ENCODE measurements around the gene RBSN. TPM values are rescaled to one million over a fixed set of nuclear protein-coding genes. Genes with fewer than 3 reads are reported as not detected.
A peak's percentile ranks its signal among the peaks of the same experiment; 100 is the strongest.

Gene RBSN
- total and polyA plus RNA-seq, 9 donors, result 13.5 to 36.5 (median 31.1) TPM

DNA sequence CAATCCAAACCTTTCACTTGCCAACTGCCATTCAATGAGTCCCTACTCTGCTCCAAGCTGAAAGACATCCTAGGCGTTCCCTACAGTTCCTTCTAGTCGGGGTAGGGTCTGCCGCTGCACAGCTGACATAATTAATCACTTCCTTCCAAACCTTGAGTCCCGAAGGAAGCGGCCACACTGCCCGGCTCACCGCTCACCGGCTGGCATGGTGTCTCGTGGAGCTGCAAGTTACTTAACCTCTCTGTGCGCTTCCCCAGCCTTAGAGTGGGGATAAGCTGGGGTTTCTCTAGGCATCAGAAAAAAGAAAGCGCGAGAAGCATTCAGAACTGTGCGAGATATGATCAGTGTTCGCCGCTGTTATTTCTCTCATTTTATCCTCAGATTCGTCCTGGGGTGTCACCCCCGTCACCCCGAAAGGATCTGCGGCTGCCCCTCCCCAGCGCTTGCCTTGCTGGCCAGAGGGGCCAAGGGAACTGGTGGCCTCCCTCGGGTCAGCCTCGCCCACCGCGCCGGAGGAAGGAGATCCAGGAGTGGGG lies 34.6 kb downstream of the RBSN start:
- 1 to 2% (median 2%) methylated on average over 25 of the region's 25 CpGs for WGBS, 3 donors
- Histone ChIP-seq H3K36me3 (no peaks in the 10 kb centered on the region), H3K4me1 (ENCODE audit: insufficient read depth) (peaks cover 2% of the 10 kb centered on the region), H3K27ac (peak overlapping the region; percentile 47 to 78), H3K27me3 (no peaks in the 10 kb centered on the region), H3K4me3 (peak overlapping the region; percentile 89), H3K9me3 (no peaks in the 10 kb centered on the region)
- intact Hi-C loops (cut with DNase I), result no loop called here
- no peak for TF ChIP-seq EP300 (IDR thresholded peaks at IDR 0.05)
- TF ChIP-seq POLR2A (IDR thresholded peaks at IDR 0.05), result no peak
- TF ChIP-seq, protein P1, sequence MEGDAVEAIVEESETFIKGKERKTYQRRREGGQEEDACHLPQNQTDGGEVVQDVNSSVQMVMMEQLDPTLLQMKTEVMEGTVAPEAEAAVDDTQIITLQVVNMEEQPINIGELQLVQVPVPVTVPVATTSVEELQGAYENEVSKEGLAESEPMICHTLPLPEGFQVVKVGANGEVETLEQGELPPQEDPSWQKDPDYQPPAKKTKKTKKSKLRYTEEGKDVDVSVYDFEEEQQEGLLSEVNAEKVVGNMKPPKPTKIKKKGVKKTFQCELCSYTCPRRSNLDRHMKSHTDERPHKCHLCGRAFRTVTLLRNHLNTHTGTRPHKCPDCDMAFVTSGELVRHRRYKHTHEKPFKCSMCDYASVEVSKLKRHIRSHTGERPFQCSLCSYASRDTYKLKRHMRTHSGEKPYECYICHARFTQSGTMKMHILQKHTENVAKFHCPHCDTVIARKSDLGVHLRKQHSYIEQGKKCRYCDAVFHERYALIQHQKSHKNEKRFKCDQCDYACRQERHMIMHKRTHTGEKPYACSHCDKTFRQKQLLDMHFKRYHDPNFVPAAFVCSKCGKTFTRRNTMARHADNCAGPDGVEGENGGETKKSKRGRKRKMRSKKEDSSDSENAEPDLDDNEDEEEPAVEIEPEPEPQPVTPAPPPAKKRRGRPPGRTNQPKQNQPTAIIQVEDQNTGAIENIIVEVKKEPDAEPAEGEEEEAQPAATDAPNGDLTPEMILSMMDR (IDR thresholded peaks at IDR 0.05), result no peak
- DNase-seq, result peak in 1 of 5 donors; percentile 35

DNA sequence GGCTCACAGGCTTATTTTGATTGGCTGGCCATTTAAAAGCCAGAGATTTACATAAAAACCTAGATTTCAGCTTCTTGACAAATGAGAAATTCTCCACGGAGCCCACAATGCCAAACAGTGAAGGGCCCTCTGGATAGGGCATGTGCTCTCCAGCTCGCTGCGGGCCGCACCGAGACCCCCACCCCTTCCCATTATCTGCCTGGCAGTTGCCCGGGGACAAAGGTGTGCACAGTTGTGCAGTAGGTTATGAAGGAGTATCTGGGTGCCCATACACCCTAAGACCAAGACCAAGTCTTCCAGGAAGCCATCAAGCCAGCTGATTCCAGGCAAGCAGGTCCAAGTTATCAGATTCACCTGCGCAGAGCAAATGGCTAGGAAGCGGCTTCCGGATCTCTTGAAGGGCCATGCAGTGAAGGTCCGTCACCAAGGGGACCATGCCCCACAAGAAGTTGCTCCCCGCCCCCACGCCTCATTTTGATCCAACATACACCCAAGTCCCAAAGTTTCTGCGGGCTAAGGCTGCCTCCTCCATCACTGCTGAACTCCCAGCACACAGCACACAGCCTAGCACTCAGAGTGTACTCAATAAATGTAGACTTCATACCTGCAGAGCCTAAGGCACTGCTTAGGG lies 35.2 kb downstream of the RBSN start:
- Histone ChIP-seq H3K27ac (no peak overlapping the region), H3K4me1 (ENCODE audit: insufficient read depth) (peaks cover 2% of the 10 kb centered on the region)
- TF ChIP-seq, protein P1 (IDR thresholded peaks at IDR 0.05), result no peak
- TF ChIP-seq EP300 (IDR thresholded peaks at IDR 0.05), result no peak
- TF ChIP-seq POLR2A (IDR thresholded peaks at IDR 0.05), result no peak

DNA sequence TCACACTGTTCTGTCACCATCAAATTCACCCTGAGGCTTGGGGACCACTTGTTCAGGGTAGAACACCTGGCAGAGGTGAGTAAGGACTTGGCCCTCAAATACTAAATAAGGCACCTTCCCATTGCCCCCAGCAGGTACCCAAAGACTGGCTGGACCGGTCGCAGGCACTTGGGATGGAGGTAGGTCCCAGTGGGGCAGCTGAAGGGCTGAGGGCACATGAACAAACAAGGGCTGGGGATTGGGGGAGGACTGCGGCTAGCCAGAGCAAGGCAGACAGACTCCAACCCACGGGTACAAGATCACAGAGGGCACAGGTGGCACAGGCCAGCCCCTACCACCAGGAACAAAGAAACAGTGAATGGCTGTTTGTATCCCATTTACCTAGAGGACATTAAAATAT lies 35.7 kb downstream of the RBSN start:
- intact Hi-C loops (cut with DNase I), result no loop called here
- Histone ChIP-seq H3K4me1 (ENCODE audit: insufficient read depth) (peaks cover 2% of the 10 kb centered on the region), H3K4me3 (no peak overlapping the region), H3K9me3 (no peaks in the 10 kb centered on the region), H3K27me3 (no peaks in the 10 kb centered on the region), H3K36me3 (no peaks in the 10 kb centered on the region), H3K27ac (no peak overlapping the region)
- WGBS, 3 donors, result 83 to 89% (median 85%) methylated on average over 4 of the region's 4 CpGs
- no peak for TF ChIP-seq EP300 (IDR thresholded peaks at IDR 0.05)
- no peak for TF ChIP-seq POLR2A (IDR thresholded peaks at IDR 0.05)
- TF ChIP-seq, protein P1 (IDR thresholded peaks at IDR 0.05), result no peak
- DNase-seq, result no peak

More for the DNA sequence above, 35.2 kb downstream of the RBSN start:
- 78 to 84% (median 83%) methylated on average over 13 of the region's 13 CpGs for WGBS, 3 donors
- H3K27me3 ChIP-seq, result no peaks in the 10 kb centered on the region
- H3K36me3 ChIP-seq, result no peaks in the 10 kb centered on the region
- H3K4me3 ChIP-seq, result peak overlapping the region; percentile 89
- DNase-seq, result peak in 2 of 5 donors; percentile 33
- intact Hi-C loops (cut with DNase I), result no loop called here
- H3K9me3 ChIP-seq, result no peaks in the 10 kb centered on the region

DNA sequence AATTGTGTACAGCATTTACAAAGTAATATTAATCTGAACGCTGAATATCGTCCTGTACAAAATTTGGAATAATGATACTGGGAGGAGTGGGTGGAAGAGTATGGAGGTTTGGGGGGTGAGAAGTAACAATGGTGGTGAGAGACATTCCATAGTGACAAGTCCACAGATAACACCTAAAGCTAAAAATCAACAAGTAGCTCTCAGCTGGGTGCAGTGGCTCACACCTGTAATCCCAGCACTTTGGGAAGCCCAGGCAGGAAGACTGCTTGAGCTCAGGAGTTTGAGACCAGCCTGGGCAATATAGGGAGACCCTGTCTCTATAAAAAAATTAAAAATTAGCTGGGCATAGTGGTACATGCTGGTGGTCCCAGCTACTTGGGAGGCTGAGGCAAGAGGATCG lies 38.9 kb downstream of the RBSN start:
- Histone ChIP-seq H3K4me1 (ENCODE audit: insufficient read depth) (no peaks in the 10 kb centered on the region), H3K4me3 (no peak overlapping the region), H3K36me3 (no peaks in the 10 kb centered on the region), H3K27ac (no peak overlapping the region), H3K9me3 (no peaks in the 10 kb centered on the region), H3K27me3 (no peaks in the 10 kb centered on the region)
- TF ChIP-seq, protein P1 (IDR thresholded peaks at IDR 0.05), result no peak
- TF ChIP-seq EP300 (IDR thresholded peaks at IDR 0.05) (no peak), POLR2A (IDR thresholded peaks at IDR 0.05) (no peak)
- WGBS, 3 donors, result 91 to 93% (median 91%) methylated on average over 3 of the region's 3 CpGs
- no peak for DNase-seq
- intact Hi-C loops (cut with DNase I), result no loop called here

All from ovary (tissue), 9 donors.